Measurements from ENCODE around the gene AAGAB. TPM values are rescaled to one million over a fixed set of nuclear protein-coding genes. Genes with fewer than 3 reads are reported as not detected.

Gene AAGAB
- total RNA-seq, 1 donor from 2014 or later: 12.4 TPM

DNA sequence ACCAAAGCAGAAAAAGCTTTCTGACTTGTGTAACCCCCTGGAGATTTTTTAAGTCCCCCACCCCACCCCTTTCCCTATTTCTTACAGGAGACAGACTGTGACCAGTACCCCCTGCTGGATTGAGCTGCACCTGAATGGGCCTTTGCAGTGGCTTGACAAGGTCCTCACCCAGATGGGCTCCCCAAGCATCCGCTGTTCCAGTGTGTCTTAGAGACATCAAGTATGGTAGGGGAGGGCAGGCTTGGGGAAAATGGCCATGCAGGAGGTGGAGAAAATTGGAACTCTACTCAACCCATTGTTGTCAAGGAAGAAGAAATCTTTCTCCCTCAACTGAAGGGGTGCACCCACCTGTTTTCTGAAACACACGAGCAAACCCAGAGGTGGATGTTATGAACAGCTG, 64.1 kb downstream of the AAGAB start:
- no peak for ATAC-seq
- DNase-seq (ENCODE audit: low spot score): no peak

DNA sequence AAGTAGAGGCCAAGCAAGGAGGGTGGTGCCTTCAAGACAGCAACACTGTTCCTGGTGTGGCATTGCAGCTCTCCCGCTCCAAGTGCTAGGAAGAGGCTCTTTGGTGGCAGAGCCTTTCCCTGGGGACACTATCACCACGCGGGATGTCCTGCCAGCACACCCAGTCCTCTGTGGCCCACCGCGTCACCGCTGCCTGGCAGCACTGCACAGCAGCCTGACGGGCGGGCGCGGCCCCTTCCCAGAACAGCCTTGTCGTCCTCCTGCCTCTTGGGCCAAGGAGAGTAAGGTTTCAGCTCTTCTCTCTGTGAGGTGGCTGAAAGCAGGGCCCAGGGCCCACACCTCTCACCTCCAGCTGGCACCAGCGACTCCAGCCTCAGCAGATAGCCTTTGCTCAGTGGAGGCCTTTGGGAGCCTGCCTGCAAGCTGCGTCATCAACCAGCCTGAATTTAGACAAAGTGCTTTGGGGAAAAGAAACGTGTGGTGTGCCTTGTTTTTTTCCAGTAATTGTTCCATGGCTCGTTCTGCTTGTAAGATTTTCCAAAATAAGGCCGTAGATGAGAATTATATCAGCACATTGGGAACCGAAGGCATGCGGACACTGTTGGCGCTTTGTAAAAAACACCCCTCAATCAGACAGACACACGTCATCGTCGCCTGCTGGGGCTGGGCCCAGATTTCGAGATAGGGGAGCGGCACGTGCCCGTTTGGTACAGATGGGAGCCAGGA, 65.0 kb downstream of the AAGAB start:
- ATAC-seq (no peak), DNase-seq (ENCODE audit: low spot score) (no peak)

DNA sequence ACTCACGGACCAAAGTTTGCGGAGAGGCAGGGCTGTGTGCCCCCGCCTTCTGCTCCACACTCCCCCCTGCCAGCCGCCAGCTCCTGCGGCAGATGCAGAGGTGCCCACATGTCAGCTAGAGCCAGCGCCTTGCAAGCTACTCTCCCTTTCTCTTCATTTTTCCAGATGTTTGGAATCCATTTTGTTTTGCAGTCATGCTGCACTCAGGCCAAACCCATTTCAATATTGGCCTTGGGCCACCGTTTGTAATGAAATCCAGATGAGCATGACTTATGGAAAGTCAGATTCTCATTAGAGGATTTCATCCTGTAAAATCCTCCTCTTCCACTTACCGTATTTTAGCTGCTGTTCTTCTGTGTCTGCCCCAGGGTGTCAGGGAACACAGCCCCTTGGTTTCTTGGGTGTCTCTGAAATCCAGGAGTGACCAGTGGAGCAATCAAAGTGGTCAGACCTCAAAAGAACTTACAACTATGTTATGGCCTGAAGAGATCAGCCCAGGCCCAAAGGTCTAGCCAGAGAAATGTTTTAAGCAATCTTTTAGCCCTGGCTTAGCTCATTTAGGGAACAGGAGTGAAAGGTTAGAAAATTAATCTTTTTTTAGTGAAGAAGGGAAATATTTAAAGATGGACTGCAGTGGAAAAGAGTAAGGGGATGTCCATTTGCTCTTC, 65.8 kb downstream of the AAGAB start:
- no peak for ATAC-seq

DNA sequence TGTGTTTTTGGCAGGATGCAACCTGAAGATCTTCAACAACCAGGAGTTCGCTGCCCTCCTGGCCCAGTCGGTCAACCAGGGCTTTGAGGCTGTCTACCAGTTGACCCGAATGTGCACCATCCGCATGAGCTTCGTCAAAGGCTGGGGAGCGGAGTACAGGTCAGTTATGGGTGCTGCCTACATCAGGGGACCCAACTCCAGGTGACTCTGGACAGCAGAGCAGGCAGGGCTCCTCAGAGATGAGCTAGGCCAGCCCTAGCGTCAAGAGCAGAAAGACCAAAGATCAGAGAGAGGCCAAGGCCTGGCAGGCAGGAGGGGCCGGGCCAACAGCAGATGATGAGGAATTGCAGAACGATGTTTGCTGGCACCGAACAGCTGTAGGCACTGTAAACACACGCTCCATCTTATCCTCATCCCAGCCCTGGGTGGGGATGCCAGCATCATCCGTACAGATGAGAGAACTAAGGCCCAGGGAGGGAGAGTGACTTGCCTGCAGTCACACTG, 67.1 kb downstream of the AAGAB start:
- ATAC-seq (no peak), DNase-seq (ENCODE audit: low spot score) (no peak)

More for the DNA sequence above, 65.8 kb downstream of the AAGAB start:
- no peak for DNase-seq (ENCODE audit: low spot score)

DNA sequence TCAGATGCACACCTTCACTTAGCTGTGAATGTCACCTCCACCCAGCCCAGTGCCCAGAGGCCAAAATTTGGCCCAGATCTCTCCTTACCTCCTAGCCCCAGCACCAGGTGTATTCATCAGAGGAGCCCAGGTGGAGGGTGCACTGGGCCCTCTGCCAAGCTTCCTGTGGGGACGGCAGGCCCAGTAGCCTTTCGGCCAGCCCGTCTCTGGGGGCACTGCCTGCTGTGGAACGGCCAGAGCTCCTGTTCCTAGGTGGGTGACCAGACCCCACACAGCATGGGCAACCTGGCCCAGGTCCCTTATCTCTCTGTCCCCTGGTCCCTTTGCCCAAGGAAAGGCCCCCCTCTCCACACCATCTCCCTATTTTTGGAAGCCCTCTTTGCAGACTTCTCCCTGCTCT, 67.8 kb downstream of the AAGAB start:
- DNase-seq (ENCODE audit: low spot score) (no peak), ATAC-seq (no peak)

DNA sequence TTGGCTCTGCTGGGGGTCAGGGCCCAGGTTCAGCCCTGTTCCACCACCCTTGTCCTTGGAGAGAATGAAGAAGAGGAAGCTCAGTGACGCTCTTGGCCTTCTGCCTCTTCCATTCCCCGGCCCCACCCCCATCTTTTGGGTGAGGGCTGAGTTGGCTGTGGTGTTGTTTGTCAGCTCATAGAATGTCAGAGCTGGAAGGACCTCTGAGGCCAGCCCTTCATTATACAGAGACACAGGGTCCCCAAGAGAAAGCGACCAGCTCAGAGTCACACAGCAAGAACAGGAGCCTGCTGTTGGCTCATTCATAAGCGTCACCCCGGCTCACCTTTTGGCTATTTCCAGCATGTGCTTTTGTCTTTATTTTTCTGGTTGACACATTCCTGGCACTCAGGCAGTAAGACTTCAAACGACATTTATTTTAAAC, 68.2 kb downstream of the AAGAB start:
- ATAC-seq (peak; percentile 45), DNase-seq (ENCODE audit: low spot score) (peak; percentile 48)

DNA sequence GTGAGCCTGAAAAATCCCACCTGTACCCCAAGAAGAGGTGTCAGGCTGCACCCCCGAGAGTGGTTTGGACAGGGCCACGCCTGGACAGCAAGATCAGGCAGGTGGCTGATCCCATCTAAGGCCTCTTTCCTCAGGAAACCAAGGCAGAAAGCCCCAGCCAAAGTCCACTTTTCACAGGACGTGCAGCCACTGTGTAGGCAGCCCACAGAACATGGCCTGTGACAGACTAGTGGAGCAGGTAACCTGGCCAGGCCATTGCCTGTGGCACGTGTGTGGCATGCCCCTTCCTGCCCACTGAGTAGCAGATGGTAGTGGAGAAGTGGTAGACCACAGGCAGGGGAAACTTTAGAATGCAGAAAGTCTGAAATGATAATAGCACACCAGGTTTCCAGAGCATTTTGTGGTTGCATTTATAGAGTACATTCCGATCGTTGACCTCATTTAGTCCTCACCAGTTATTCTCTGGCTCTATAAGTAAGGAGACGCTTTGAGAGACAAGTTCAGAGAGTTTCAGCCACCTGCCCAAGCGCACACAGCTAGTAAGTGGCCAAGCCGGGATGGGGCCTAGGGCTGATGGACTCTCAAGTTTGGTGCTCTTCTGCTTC, 68.7 kb downstream of the AAGAB start:
- DNase-seq (ENCODE audit: low spot score): peak; percentile 39
- no peak for ATAC-seq

DNA sequence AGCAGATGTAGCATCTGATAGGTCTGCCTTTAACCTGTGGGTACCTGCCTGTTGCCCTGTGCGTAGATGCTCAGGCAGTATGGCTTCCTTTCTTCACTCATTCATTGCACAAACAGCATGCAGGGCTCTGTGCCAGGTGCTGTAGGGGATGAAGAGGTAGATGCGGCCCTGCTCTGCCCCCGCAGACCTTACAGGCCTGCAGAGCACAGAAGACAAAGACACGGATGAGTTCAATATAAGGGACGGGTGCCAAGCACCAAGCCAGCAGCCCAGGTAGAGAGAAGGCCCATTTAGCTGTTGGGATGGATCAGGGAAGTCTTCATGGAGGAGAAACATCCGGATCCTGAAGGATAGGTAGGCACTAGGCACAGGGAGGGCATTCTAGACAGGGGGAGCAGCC, 69.4 kb downstream of the AAGAB start:
- ATAC-seq (no peak), DNase-seq (ENCODE audit: low spot score) (peak; percentile 26)

DNA sequence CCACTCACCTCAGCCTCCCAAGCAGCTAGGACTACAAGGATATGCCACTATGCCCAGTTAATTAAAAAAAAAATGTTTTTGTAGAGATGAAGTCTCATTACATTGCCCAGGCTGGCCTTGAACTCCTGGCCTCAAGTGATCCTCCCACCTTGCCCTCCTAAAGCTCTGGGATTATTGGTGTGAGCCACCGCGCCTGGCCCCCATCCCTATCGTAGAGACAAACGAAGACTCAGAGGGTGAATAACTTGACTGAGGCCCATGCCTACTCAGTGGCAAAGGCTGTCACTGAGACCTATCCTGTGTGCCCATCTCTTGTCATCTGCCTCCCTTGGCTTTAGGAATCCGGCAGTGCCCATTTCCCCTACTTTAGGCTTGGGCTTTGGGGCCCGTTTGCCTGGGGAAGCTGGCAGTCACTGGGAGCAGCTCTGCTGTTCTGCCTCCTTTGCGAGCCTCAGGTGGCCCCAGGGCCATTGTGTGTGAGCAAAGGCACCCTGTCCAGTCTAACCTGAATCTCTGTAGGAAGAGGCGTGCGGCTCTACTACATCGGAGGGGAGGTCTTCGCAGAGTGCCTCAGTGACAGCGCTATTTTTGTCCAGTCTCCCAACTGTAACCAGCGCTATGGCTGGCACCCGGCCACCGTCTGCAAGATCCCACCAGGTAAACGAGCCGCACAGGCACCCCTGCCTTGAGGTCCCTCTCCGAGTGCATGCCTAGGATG, 70.1 kb downstream of the AAGAB start:
- ATAC-seq (no peak), DNase-seq (ENCODE audit: low spot score) (peak; percentile 44)

DNA sequence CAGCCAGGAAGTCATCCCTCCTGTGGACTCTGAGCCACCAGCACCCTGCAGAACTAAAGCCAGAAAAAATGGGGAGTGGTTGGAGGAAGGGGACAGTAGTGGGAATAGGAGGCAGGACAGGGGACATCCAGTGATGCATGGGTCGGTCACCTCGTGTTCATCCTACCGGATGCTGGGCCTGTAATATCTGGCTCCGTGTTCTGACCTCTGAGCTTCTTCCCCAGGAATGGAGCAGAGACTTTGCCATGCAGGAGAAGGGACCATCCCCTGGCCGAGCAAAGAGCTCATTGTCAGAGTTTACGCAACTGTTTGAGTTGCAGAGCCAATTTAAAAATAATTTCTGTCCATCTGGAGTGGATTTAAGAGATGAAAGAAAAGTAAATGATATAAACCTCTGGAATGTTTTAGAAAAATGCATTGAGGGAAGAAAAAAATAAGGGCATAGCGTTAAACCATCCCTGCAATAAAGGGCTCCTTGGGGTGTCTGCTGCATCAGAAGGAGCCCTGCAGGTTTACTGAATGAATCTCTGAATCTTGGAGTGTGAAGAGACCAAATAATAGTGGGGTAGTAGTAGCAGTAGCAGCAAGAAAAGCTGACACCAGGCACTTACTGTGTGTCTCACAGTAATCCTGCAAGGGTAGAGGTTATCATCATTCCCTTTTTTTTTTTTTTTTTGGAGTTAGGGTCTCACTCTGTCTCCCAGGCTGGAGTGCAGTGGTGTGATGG, 70.9 kb downstream of the AAGAB start:
- DNase-seq (ENCODE audit: low spot score) (peak; percentile 28), ATAC-seq (no peak)

DNA sequence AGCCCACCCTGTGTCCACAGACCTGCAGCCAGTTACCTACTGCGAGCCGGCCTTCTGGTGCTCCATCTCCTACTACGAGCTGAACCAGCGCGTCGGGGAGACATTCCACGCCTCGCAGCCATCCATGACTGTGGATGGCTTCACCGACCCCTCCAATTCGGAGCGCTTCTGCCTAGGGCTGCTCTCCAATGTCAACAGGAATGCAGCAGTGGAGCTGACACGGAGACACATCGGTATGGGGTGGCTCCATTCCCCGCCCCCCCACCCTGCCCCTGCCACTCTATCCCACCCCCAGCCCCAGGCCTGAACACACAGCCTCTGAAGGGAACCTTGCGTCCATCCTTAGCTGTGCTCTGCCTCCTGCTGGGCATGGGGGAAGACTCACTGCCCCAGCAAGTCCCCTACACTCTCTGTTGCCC, 73.2 kb downstream of the AAGAB start:
- peak; percentile 33 for DNase-seq (ENCODE audit: low spot score)

DNA sequence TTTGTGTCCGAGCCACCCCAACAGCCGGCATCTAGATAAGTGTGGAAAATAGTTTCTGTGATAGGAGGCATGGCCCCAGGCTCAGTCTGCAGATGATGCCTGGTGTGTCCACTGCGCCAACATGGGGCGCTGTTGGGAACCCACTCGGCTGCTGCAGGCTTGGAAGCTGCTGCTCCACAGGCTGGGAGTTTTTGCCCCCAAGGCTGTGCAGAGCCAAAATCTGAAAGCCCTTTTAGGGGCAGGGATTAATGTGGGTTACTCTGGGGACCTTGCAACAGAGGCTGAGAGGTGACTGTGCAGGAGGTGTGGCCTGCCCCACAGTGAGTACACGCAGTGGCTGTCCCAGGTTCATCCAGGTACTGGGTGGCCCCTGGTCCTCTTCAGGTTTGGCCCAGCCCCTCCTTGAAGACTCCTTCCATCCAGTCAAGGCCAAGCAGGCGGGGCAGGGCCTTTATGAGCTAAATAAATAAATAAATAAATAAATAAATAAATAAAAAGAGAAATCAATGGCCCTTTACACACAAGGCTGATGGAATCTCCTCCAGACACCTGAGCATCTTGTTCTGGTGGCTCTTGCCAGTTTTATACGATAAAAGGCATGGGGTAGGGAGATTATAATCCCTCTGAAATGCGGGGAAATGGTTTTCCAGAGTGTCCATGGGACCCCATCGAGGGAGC, 73.8 kb downstream of the AAGAB start:
- DNase-seq (ENCODE audit: low spot score) (peak; percentile 38), ATAC-seq (no peak)

More for the DNA sequence above, 73.2 kb downstream of the AAGAB start:
- peak; percentile 43 for ATAC-seq

DNA sequence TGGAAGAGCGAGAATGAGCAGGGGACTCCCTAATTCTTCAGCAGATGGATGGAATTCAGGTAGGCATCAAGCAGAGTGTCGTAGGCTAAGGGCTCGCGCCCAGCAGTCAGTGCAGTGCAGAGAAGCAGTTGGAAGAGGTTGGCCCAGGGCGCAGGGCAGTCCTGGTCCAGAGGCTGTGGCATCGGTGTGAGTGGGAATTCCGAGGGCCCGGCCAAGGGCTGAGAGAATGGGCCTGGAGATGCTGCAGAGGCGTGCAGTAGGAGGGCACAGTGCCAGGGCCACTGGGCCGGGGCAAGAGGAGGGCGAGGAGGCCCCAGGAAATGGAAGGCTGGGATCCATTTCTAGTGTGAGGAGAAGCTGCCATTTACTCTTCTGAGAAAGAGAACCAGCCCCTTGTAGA, 74.4 kb downstream of the AAGAB start:
- peak; percentile 43 for DNase-seq (ENCODE audit: low spot score)
- no peak for ATAC-seq

DNA sequence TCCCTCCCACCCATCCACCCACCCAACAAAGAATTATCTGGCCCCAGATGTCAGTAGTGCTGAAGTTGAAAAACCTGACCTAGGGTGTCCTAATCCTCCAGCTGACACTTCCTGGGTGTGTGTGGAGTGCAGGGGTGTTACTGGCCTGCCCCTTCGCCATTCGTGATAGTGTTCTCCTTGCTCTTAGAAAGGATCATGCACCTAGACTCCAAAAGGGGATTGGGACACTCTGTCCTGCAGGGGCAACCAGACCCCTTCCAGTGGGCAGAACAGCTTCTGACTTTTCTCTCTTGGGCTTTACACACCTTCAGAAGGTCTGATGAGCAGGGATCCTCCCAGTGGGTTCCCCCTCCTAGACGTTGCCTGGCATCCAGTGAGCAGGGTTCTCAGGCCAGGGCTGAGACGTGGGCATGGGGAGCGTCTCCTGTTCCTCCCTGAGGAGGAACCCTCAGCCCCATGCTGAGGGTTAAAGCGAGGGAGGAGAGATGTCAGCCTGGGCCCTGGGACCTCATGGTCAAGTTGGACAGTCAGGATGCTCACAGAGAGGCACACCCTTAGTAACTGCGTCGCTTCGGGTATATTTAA, 75.0 kb downstream of the AAGAB start:
- DNase-seq (ENCODE audit: low spot score) (no peak), ATAC-seq (no peak)

DNA sequence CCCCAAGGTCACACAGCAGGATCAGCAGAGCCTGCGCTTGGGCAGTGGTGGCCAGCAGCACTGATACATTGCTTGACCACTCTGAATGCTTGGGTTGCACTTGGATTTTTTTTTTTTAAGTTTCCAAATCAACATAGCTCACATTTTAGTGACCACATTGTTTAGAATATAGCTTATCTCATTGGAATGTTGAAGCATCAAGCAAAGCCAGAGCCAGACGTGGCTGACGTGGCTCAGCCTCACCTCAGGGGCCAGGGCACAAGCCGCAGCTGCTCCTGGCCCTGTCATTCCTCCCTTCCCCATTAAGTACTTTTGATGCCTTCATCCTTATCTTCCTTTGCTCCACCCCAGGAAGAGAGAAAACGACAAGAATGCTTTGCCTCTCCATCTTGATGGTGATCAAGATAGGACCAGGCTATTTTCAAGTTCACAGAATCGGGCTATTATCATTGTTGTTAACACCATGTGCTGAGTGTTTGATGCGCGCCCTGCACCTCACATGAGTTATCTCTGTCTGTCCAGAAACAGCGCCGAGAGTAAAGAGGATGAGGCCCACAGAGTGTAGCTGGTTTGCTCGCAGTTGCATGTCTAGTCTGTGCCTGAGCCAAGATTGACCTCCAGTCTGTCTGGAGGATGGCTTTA, 75.8 kb downstream of the AAGAB start:
- no peak for DNase-seq (ENCODE audit: low spot score)
- ATAC-seq: no peak

DNA sequence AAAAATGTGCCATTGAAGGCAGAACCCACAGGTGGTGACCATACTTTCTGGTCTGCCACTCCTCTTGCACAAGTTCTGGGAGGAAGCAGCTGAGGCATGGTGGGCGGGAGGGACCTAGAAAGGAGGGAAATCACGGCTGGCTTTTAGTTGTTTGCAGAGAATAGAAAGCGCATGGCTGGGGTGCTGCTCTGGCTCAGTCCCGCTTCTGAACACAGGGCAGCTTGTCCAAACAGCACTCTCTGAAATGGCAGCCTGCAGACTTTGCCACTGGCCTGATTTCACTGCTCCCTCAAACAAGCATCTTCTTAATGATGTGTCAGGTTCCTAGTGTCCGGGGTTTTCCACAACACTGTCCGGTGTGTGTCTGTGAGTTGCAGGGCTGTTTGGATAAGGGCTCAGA, 76.7 kb downstream of the AAGAB start:
- ATAC-seq: peak; percentile 12

DNA sequence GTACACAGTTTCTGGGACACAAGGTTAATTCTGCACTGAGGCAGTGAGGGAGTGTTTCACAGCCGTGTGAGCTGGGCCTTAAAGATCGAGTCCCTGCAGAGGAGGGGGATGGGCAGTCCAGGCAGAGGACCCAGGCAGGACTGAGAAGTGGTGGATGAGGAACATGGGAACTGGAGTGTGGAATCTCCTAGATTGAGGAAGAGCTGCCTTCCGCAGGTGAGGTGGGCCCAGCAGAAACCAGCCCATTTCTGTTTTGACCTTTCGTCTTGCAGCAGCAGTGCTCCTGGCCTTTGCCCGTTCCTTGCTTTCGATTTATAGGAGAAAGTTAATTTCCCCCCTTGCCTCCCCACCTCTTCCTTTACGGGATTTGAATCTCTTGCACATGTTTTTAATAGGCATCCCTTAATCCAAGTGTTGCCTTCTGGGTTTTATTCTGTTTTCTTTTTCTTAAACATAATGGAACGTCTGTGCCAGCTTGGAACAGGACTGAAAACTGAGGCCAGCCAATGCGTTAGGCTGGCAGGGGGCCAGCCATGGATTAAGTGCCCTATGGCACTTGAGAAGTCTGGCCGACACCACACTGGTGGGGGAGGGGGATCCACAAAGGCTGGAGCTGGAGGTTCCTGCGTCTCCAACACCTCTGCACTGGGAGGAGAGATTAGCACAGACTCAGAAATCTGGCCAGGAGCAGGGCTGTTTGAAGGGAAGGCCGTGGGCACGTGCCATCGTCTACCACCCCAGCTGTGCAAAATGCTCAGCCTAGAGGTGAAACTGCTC, 78.1 kb downstream of the AAGAB start:
- ATAC-seq (no peak), DNase-seq (ENCODE audit: low spot score) (no peak)

More for the DNA sequence above, 76.7 kb downstream of the AAGAB start:
- DNase-seq (ENCODE audit: low spot score): no peak

DNA sequence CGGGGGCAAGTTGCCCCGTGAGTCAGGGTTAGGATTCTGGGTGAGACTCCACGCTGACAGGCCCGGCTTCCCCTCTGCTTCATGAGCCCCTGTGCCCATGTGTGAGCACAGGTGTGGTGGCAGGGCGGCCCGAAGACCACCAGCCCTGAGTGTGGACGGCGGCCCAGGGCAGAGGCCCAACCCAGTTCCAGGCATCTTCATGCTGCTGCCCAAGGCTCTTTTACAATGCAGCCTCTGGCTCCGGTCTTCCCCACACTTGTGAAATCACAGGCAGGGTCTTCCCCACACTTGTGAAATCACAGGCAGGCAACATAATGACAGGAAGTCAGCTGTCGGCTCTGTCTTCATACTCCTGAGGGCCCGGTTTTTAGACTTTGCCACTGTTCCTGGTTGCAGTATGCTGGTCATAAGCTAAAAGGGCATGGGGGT, 78.8 kb downstream of the AAGAB start:
- DNase-seq (ENCODE audit: low spot score): no peak

More for the DNA sequence above, 78.8 kb downstream of the AAGAB start:
- ATAC-seq: peak; percentile 16
